GM19397 (cell line): Measurements from ENCODE around the gene TPST1.
"Not testable (repeated sequence)": the region's sequence is repeated elsewhere in the genome, so short reads cannot be mapped to it uniquely, and the experiment has no call there.

Experiments used
- ATAC-seq: cut with Tn5 transposase; IDR thresholded peaks from one replicate; pipeline ENCODE4 v1.9.1; 2021; ENCODE audit warnings: mild to moderate bottlenecking, moderate library complexity; ENCODE audit not compliant: unreplicated experiment

The TPST1 gene

GRCh38 chr7:66187905-66188304 is 17.2 kb upstream of the TPST1 start:
- no peak for ATAC-seq

GRCh38 chr7:66188645-66189044 is 16.5 kb upstream of the TPST1 start:
- no peak for ATAC-seq

GRCh38 chr7:66189695-66190503 is 15.2 kb upstream of the TPST1 start:
- ATAC-seq: no peak

GRCh38 chr7:66190504-66190857 is 14.7 kb upstream of the TPST1 start:
- no peak for ATAC-seq

- no peak for ATAC-seq
Measured at GRCh38 chr7:66193146-66193725, 11.9 kb upstream of the TPST1 start.

- ATAC-seq: no peak
Measured at GRCh38 chr7:66198469-66198868, 6.7 kb upstream of the TPST1 start.

GRCh38 chr7:66198956-66199355 is 6.2 kb upstream of the TPST1 start:
- no peak for ATAC-seq

- ATAC-seq: no peak
Measured at GRCh38 chr7:66202441-66202840, 2.7 kb upstream of the TPST1 start.

GRCh38 chr7:66205741-66206090 is 582 bp downstream of the TPST1 start:
- ATAC-seq: peak; percentile 5

- ATAC-seq: no peak
Measured at GRCh38 chr7:66206119-66206933, 1.2 kb downstream of the TPST1 start.

- ATAC-seq: no peak
Measured at GRCh38 chr7:66206934-66207240, 1.8 kb downstream of the TPST1 start.

GRCh38 chr7:66207540-66207939 is 2.4 kb downstream of the TPST1 start:
- no peak for ATAC-seq

- no peak for ATAC-seq
Measured at GRCh38 chr7:66211429-66211828, 6.3 kb downstream of the TPST1 start.

- ATAC-seq: no peak
Measured at GRCh38 chr7:66213637-66214036, 8.5 kb downstream of the TPST1 start.

- ATAC-seq: no peak
Measured at GRCh38 chr7:66216687-66217086, 11.6 kb downstream of the TPST1 start.

GRCh38 chr7:66219805-66220204 is 14.7 kb downstream of the TPST1 start:
- no peak for ATAC-seq

GRCh38 chr7:66221442-66221841 is 16.3 kb downstream of the TPST1 start:
- ATAC-seq: no peak

GRCh38 chr7:66227808-66228207 is 22.7 kb downstream of the TPST1 start:
- ATAC-seq: no peak

- ATAC-seq: not testable (repeated sequence)
Measured at GRCh38 chr7:66231326-66232216, 26.4 kb downstream of the TPST1 start.

GRCh38 chr7:66233638-66234037 is 28.5 kb downstream of the TPST1 start:
- ATAC-seq: no peak

- no peak for ATAC-seq
Measured at GRCh38 chr7:66236713-66237303, 31.7 kb downstream of the TPST1 start.
